Muscle of back (tissue), 11 donors: ENCODE measurements around the gene DNMT3L. TPM values are rescaled to one million over a fixed set of nuclear protein-coding genes. Genes with fewer than 3 reads are reported as not detected.
A peak's percentile ranks its signal among the peaks of the same experiment; 100 is the strongest.
"Not testable (repeated sequence)": the region's sequence is repeated elsewhere in the genome, so short reads cannot be mapped to it uniquely, and the experiment has no call there.

Source experiments
- DNase-seq, 3 donors: peaks; one replicate each; pipeline versions ENCODE4 v3.0.0 to v3.0.0-alpha.2; 2013
- polyA plus RNA-seq, 10 donors: library from polyadenylated mRNA; unstranded; fragments of 120-200 nt; gene quantifications; one replicate each; pipeline ENCODE4 v1.2.1, GENCODE V29; 2013; ENCODE audit not compliant: insufficient read length in 10 of 10

The DNMT3L gene
- polyA plus RNA-seq, 10 donors, result not detected

- DNase-seq, result peak in 1 of 3 donors; percentile 40
Measured at GRCh38 chr21:44295163-44295573, 33.5 kb upstream of the DNMT3L start.

GRCh38 chr21:44294391-44295162 lies 32.9 kb upstream of the DNMT3L start:
- peak in 2 of 3 donors; percentile 70 to 86 for DNase-seq

- DNase-seq, result no peak
Measured at GRCh38 chr21:44293551-44294231, 32.0 kb upstream of the DNMT3L start.

- no peak for DNase-seq
Measured at GRCh38 chr21:44292812-44293195, 31.1 kb upstream of the DNMT3L start.

GRCh38 chr21:44291936-44292811 lies 30.5 kb upstream of the DNMT3L start:
- DNase-seq, result no peak

- no peak for DNase-seq
Measured at GRCh38 chr21:44291078-44291935, 29.6 kb upstream of the DNMT3L start.

- no peak for DNase-seq
Measured at GRCh38 chr21:44290327-44291077, 28.8 kb upstream of the DNMT3L start.

- DNase-seq, result peak in 1 of 3 donors; percentile 1
Measured at GRCh38 chr21:44289381-44290010, 27.8 kb upstream of the DNMT3L start.

- DNase-seq, result peak in 1 of 3 donors; percentile 2
Measured at GRCh38 chr21:44288251-44289110, 26.8 kb upstream of the DNMT3L start.

GRCh38 chr21:44286716-44287632 lies 25.3 kb upstream of the DNMT3L start:
- peak in 1 of 3 donors; percentile 4 for DNase-seq

- peak in 1 of 3 donors; percentile 7 for DNase-seq
Measured at GRCh38 chr21:44286086-44286715, 24.5 kb upstream of the DNMT3L start.

GRCh38 chr21:44285138-44285992 lies 23.7 kb upstream of the DNMT3L start, which contains the start of gene AIRE:
Gene AIRE (plus strand): TSS chr21:44285876. CDS start chr21:44286007, 131 bp downstream.
- peak in 1 of 3 donors; percentile 39 for DNase-seq

GRCh38 chr21:44283948-44284347 lies 22.3 kb upstream of the DNMT3L start:
- DNase-seq, result no peak

- not testable (repeated sequence) for DNase-seq
Measured at GRCh38 chr21:44283211-44283785, 21.6 kb upstream of the DNMT3L start.

GRCh38 chr21:44282370-44282769 lies 20.7 kb upstream of the DNMT3L start:
- DNase-seq, result no peak

- no peak for DNase-seq
Measured at GRCh38 chr21:44281801-44282200, 20.1 kb upstream of the DNMT3L start.
